Tibial nerve (tissue), 4 donors: ENCODE results near the gene ZNF701. TPM values are rescaled to one million over a fixed set of nuclear protein-coding genes. Genes with fewer than 3 reads are reported as not detected.
"Not testable (repeated sequence)": the region's sequence is repeated elsewhere in the genome, so short reads cannot be mapped to it uniquely, and the experiment has no call there.

Experiments
- DNase-seq, 2 donors: peaks; one replicate each; pipeline ENCODE4 v3.0.0-alpha.2; 2019; ENCODE audit warnings: low spot score in 2 of 2
- H3K27ac ChIP-seq, 4 donors: fragments of 200-600 bp; sonication (generic) in 3 of 4; one replicate each; pipeline ENCODE4 v1.5.1; 2017 to 2019; ENCODE audit warnings: mild to moderate bottlenecking in 1 of 4
- H3K27me3 ChIP-seq, 2 donors: fragments of 200-600 bp; sonication (generic) in 1 of 2; one replicate each; pipeline versions ENCODE4 v1.5.1 to v1.6.0; 2017 to 2019
- H3K36me3 ChIP-seq, 3 donors: fragments of 200-600 bp; sonication (generic); one replicate each; pipeline ENCODE4 v1.5.1; 2018 to 2019
- H3K4me1 ChIP-seq, 4 donors: fragments of 200-600 bp; sonication (generic) in 3 of 4; one replicate each; pipeline ENCODE4 v1.5.1; 2017 to 2019
- H3K4me3 ChIP-seq, 4 donors: fragments of 200-600 bp; sonication (generic) in 3 of 4; one replicate each; pipeline ENCODE4 v1.5.1; 2017 to 2019; ENCODE audit warnings: mild to moderate bottlenecking in 1 of 4, moderate library complexity in 1 of 4
- H3K9me3 ChIP-seq, 4 donors: fragments of 200-600 bp; sonication (generic) in 3 of 4; one replicate each; pipeline ENCODE4 v1.5.1; 2017 to 2019
- EP300 ChIP-seq, 2 donors: sonication (generic); formaldehyde crosslinking; IDR thresholded peaks; one replicate each; pipeline ENCODE4 v1.6.1; 2017; ENCODE audit warnings: antibody characterized with exemption in 2 of 2, mild to moderate bottlenecking in 1 of 2
- POLR2A ChIP-seq, 2 donors: fragments of 450-650 bp; IDR thresholded peaks; one replicate each; pipeline ENCODE4 v1.6.1; 2017; ENCODE audit warnings: antibody characterized with exemption in 2 of 2, mild to moderate bottlenecking in 2 of 2, moderate library complexity in 2 of 2
- WGBS, 2 donors: methylation state at CpG; one replicate each; pipeline ENCODE4 v1.1.5; 2018; 5-methylcytosine and 5-hydroxymethylcytosine counted together
- total RNA-seq, 4 donors: library from RNA; depleted of rRNA; stranded (reverse); fragments of >200 nt; gene quantifications; one replicate each; pipeline ENCODE4 v1.1.0, GENCODE V29; 2016
- TF ChIP-seq, protein P1 (sequence below), 5 experiments: fragments of 200-600 bp in 3 of 5; fragments of 450-650 bp in 2 of 5; sonication (generic) in 3 of 5; IDR thresholded peaks; one replicate each; pipeline ENCODE4 v1.5.1; 2016 to 2019; ENCODE audit warnings: antibody characterized with exemption in 5 of 5, mild to moderate bottlenecking in 3 of 5, moderate library complexity in 2 of 5

The ZNF701 gene
- total RNA-seq, 4 donors from 2014 or later: 12.8 to 28.4 (median 17.9) TPM

DNA sequence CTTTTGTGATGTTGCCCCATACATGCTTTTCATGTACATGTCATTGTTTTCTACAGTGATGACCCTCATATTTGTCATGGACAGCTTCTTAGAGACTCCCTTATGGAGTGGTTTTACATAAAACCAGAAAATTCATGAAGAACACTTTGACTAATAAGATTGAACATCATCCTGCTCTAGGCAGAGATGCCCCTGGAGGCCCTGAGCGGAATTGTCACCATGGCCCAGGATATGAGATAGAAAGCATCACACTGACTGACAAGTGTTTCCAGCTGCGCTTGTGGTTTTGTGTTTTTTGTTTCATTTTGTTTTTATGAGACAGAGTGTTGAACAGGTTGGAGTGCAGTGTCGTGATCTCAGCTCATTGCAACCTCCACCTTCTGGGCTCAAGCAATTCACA, 22.2 kb downstream of the ZNF701 start:
- Histone ChIP-seq H3K4me3 (no peak overlapping the region), H3K36me3 (peaks cover 0 to 84% (median 0%) of the 10 kb centered on the region in 3 donors), H3K9me3 (peaks cover 0 to 5% (median 0%) of the 10 kb centered on the region in 4 donors), H3K27ac (no peak overlapping the region), H3K4me1 (no peaks in the 10 kb centered on the region), H3K27me3 (no peaks in the 10 kb centered on the region)
- WGBS, 2 donors: 63 to 83% methylated on average over 3 of the region's 3 CpGs
- TF ChIP-seq, protein P1, sequence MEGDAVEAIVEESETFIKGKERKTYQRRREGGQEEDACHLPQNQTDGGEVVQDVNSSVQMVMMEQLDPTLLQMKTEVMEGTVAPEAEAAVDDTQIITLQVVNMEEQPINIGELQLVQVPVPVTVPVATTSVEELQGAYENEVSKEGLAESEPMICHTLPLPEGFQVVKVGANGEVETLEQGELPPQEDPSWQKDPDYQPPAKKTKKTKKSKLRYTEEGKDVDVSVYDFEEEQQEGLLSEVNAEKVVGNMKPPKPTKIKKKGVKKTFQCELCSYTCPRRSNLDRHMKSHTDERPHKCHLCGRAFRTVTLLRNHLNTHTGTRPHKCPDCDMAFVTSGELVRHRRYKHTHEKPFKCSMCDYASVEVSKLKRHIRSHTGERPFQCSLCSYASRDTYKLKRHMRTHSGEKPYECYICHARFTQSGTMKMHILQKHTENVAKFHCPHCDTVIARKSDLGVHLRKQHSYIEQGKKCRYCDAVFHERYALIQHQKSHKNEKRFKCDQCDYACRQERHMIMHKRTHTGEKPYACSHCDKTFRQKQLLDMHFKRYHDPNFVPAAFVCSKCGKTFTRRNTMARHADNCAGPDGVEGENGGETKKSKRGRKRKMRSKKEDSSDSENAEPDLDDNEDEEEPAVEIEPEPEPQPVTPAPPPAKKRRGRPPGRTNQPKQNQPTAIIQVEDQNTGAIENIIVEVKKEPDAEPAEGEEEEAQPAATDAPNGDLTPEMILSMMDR (IDR thresholded peaks at IDR 0.05): no peak
- TF ChIP-seq POLR2A (IDR thresholded peaks at IDR 0.05): no peak
- no peak for TF ChIP-seq EP300 (IDR thresholded peaks at IDR 0.05)
- DNase-seq: no peak

DNA sequence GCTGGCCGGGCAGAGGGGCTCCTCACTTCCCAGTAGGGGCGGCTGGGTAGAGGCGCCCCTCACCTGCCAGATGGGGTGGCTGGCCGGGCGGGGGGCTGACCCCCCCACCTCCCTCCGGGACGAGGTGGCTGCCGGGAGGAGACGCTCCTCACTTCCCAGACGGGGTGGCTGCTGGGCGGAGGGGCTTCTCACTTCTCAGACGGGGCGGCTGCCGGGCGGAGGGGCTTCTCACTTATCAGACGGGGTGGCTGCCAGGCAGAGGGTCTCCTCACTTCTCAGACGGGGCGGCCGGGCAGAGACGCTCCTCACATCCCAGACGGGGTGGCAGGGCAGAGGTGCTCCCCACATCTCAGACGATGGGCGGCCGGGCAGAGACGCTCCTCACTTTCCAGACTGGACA, 23.4 kb downstream of the ZNF701 start:
- not testable (repeated sequence) for H3K27me3 ChIP-seq, H3K4me3 ChIP-seq, H3K27ac ChIP-seq, H3K4me1 ChIP-seq, H3K9me3 ChIP-seq, DNase-seq
- peaks cover 0 to 72% (median 0%) of the 10 kb centered on the region in 3 donors for H3K36me3 ChIP-seq
- WGBS, 2 donors: no CpG with 5 or more reads among the region's 25 CpGs

DNA sequence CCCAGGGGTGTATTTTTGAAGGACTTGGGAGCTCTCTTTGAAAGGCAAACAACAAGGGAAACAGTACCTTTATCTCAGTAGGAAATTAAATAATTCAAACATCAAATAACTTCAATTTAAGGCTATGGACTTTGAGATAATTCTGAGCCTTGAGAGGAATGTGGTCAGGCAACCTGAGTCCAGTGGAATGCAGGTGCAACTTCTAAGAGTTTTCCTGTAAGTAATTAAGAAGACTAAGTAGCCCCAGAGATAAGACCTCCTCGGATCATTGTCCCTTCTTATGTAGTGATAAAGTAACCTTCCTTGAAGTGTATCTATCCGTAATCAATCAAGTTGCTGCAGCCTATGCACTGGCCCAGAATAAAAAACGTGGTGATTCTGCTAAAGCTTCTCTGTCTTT, 29.2 kb downstream of the ZNF701 start:
- no peak overlapping the region for H3K4me3 ChIP-seq
- H3K27me3 ChIP-seq: no peaks in the 10 kb centered on the region
- TF ChIP-seq, protein P1 (IDR thresholded peaks at IDR 0.05): no peak
- no peaks in the 10 kb centered on the region for H3K9me3 ChIP-seq
- H3K36me3 ChIP-seq: peaks cover 0 to 28% (median 0%) of the 10 kb centered on the region in 3 donors
- WGBS, 2 donors: 85 to 89% methylated on average over 3 of the region's 3 CpGs
- no peak for DNase-seq
- peaks cover 0 to 19% (median 4%) of the 10 kb centered on the region in 4 donors for H3K4me1 ChIP-seq
- no peak overlapping the region for H3K27ac ChIP-seq

DNA sequence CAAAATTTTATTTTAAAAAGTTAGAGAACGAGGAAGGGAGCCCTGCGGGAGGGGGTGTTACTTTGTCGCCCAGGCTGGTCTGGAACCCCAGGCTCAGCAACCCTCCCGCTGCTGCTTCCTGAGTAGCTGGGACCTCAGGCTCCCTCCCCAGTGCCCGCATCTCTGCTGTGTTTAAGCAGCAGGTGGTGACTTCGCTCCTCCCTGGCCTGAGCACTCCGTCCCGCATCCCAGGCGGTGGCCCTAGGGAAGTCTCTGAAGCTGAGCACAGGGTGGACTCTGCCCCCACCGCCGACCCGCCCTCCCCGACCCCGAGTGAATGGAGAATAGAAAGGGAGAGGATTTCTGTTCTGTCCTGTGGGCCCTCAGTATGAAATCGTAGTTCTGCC, 30.5 kb downstream of the ZNF701 start:
- no peak for DNase-seq
- 0% methylated on average over 12 to 15 of the region's 15 CpGs for WGBS, 2 donors
- Histone ChIP-seq H3K9me3 (peaks cover 0 to 10% (median 0%) of the 10 kb centered on the region in 4 donors), H3K27me3 (no peaks in the 10 kb centered on the region), H3K36me3 (peaks cover 0 to 25% (median 0%) of the 10 kb centered on the region in 3 donors), H3K27ac (peak overlapping the region in 3 of 4 donors; percentile 75 to 87 (median 85)), H3K4me1 (peaks cover 0 to 19% (median 4%) of the 10 kb centered on the region in 4 donors), H3K4me3 (peak overlapping the region; percentile 46 to 74 (median 65))
- TF ChIP-seq POLR2A (IDR thresholded peaks at IDR 0.05) (no peak), EP300 (IDR thresholded peaks at IDR 0.05) (no peak)
- TF ChIP-seq, protein P1 (IDR thresholded peaks at IDR 0.05): no peak

DNA sequence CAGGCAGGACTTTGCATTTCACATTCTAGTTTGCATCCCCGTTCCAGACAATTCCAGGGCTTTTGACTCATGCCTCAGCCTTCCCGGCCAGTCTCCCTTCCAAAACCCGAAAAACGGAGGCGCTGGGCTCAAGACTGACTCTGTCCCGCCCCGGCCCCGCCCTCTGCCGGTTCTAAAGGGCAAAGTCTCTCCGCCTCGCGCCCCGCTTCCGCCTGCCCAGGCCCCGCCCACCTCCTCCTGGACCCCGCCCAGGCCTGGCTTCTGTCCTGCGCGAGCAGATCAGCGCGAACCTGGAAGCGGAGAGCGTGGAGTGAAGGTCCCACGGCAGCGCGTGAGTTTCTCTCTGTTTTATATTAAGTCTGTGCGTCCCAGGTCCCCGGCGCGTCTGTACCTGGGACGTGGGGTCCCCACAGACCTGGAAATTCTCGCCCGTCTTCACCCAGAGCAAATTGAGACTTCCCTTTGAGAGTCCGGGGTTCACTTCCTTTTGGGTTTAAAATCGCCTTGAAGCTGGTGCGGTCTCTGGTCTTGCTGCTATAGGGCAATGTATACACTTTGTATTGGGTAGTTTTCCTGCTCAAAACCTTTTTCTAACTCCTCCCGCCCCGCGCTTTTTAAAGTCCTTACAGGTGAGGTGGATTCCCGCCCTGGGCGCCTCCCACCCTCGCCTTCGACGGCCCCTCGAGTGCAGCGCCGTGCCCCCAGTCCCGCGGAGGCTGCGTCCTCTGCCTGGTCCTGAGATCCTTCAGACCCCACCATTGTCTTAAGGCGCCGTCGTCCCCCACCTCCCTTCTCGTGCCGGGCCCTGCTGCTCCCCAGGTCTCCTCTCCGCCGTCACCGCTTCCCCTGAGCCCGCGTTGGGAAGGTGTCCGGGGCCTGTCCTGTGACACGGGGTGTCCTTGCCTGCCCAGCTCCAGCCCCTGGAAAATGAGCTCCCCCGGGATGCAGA, 31.2 kb downstream of the ZNF701 start:
- DNase-seq: peak; percentile 91 to 93
- H3K27me3 ChIP-seq: no peaks in the 10 kb centered on the region
- TF ChIP-seq, protein P1 (IDR thresholded peaks at IDR 0.05): peak; percentile 34 to 57 (median 45)
- TF ChIP-seq POLR2A (IDR thresholded peaks at IDR 0.05) (peak in 1 of 2 donors; percentile 29), EP300 (IDR thresholded peaks at IDR 0.05) (peak; percentile 22 to 65)
- peak overlapping the region in 3 of 4 donors; percentile 75 to 87 (median 85) for H3K27ac ChIP-seq
- peaks cover 0 to 13% (median 0%) of the 10 kb centered on the region in 4 donors for H3K9me3 ChIP-seq
- H3K4me1 ChIP-seq: peaks cover 0 to 19% (median 4%) of the 10 kb centered on the region in 4 donors
- 1% methylated on average over 58 to 59 of the region's 62 CpGs for WGBS, 2 donors
- H3K4me3 ChIP-seq: peak overlapping the region; percentile 46 to 74 (median 65)
- H3K36me3 ChIP-seq: peaks cover 0 to 18% (median 0%) of the 10 kb centered on the region in 3 donors
